Left lung (tissue), 10 donors: ENCODE data around the gene GALNT15. TPM values are rescaled to one million over a fixed set of nuclear protein-coding genes. Genes with fewer than 3 reads are reported as not detected.
A peak's percentile ranks its signal among the peaks of the same experiment; 100 is the strongest.

ENCODE experiments used
- ATAC-seq: fragments of 200-7000 bp; cut with Tn5 transposase; one replicate; pipeline ENCODE4 v1.9.1; 2020; ENCODE audit warnings: moderate library complexity
- DNase-seq, 4 donors: peaks; one replicate each; pipeline ENCODE4 v3.0.0-alpha.2; 2013 to 2020
- H3K27ac ChIP-seq, 2 donors: fragments of 200-600 bp; sonication (generic) in 1 of 2; one replicate each; pipeline versions ENCODE4 v1.5.0 to v1.8.0; 2020 to 2021
- H3K27me3 ChIP-seq, 2 donors: fragments of 200-600 bp; sonication (generic) in 1 of 2; one replicate each; pipeline versions ENCODE4 v1.5.0 to v1.8.0; 2020 to 2021
- H3K36me3 ChIP-seq, 2 donors: fragments of 200-600 bp; sonication (generic) in 1 of 2; one replicate each; pipeline versions ENCODE4 v1.5.0 to v1.8.0; 2020 to 2021
- H3K4me1 ChIP-seq, 2 donors: fragments of 200-600 bp; one replicate each; pipeline ENCODE4 v1.8.0; 2021
- H3K4me3 ChIP-seq, 2 donors: fragments of 200-600 bp; sonication (generic) in 1 of 2; one replicate each; pipeline versions ENCODE4 v1.5.0 to v1.8.0; 2020 to 2021; ENCODE audit warnings: mild to moderate bottlenecking in 1 of 2
- H3K9me3 ChIP-seq, 2 donors: fragments of 200-600 bp; sonication (generic) in 1 of 2; one replicate each; pipeline versions ENCODE4 v1.5.0 to v1.8.0; 2020 to 2021
- CTCF ChIP-seq, 2 donors: fragments of 200-600 bp; sonication (generic) in 1 of 2; IDR thresholded peaks; one replicate each; pipeline versions ENCODE4 v1.5.0 to v1.8.0; 2021; ENCODE audit warnings: antibody characterized with exemption in 2 of 2
- intact Hi-C, 2 donors: fragments of 100-400 bp; cut with DNase I; formaldehyde crosslinking; loops; one replicate each; pipeline versions ENCODE4 v1.11.2 to v1.14.2; 2022
- polyA plus RNA-seq, 6 donors: library from polyadenylated mRNA; unstranded; fragments of 120-200 nt; gene quantifications; one replicate each; pipeline ENCODE4 v1.2.1, GENCODE V29; 2013; ENCODE audit not compliant: insufficient read length in 6 of 6
- total RNA-seq, 2 donors: library from RNA; stranded (reverse); fragmentation: NEBNext Ultra II Directional; extraction: Animal tissue kit (Norgen Biotek cat#: 25700); gene quantifications; one replicate each; pipeline ENCODE4 v1.2.1, GENCODE V29; 2021
- donor health status: DM: no; HTN: yes; CAD: no.
- donor health status: DM: no; HTN: no; CAD: no.

GALNT15 gene
- total and polyA plus RNA-seq, 8 donors, result 0.98 to 4.5 (median 1.9) TPM

DNA sequence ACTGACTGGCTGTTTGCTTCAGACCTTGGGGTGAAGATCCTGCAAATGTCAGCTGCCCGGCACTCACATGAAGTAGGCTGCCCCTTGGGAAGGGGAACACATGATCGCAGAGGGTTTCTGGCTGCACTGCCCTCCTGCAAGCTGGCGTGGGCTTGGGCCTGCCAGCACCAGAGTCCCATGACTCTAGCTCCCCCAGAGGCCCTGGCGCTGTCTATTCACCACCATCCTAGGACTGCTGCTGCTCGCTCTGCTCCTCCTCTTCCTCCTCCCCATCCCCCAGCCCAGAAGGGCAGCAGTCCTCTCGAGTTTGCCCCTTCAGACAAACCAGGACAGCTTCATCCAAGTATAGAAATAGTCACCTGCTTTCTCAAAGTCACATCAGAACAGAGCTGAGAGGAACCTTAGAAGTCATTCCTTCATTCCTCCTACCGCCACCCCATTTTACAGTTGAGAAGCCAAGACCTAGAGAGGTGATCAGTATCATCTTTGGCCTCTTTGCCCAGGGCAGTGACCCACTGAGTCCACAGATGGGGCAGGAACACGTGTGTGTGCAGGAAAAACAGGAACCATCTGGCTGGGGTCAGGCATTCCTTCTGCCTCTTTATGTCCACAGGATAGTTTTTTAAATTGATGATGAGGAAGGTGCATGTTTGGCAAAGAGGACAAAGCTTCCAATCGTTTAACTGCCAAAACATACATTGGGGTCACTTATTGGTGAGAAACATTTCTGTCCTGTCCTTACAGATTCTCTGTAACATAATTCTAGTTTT is 77.0 kb downstream of the GALNT15 start:
- Histone ChIP-seq H3K27me3 (no peaks in the 10 kb centered on the region), H3K4me3 (no peak overlapping the region), H3K9me3 (no peaks in the 10 kb centered on the region), H3K4me1 (peaks cover 4 to 20% of the 10 kb centered on the region in 2 donors), H3K36me3 (peaks cover 0 to 2% of the 10 kb centered on the region in 2 donors), H3K27ac (no peak overlapping the region)
- DNase-seq, result no peak
- TF ChIP-seq CTCF (IDR thresholded peaks at IDR 0.05), result no peak
- intact Hi-C loops, result no loop called here
- no peak for ATAC-seq

- no peak for ATAC-seq
- TF ChIP-seq CTCF (IDR thresholded peaks at IDR 0.05), result no peak
- no peaks in the 10 kb centered on the region for H3K9me3 ChIP-seq
- DNase-seq, result no peak
- peaks cover 4 to 16% of the 10 kb centered on the region in 2 donors for H3K4me1 ChIP-seq
- H3K27me3 ChIP-seq, result no peaks in the 10 kb centered on the region
- peaks cover 0 to 12% of the 10 kb centered on the region in 2 donors for H3K36me3 ChIP-seq
- H3K27ac ChIP-seq, result no peak overlapping the region
- H3K4me3 ChIP-seq, result no peak overlapping the region
- intact Hi-C loops, result no loop called here
These were observed 77.9 kb downstream of the GALNT15 start for GRCh38 chr3:16252243-16252978.

DNA sequence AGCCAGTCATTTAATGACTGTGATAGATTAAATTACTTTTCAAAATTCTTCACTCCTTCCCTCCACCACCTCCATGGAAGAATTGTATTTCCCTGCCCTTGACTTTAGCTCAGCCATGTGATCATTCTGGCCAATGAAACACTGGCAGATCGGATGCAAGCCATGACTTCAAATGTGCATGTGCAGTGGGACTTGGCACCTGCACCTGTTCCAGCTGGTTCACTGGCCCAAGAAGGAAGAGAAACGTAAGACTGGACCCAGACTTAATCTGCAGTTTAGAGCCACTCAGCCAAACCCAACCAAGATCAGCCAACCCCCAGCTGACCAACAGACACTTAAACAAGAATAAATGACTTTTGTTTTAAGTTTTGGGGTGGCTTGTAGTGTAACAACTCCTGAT is 78.5 kb downstream of the GALNT15 start:
- intact Hi-C loops, result no loop called here
- no peak for TF ChIP-seq CTCF (IDR thresholded peaks at IDR 0.05)

GRCh38 chr3:16253601-16254000 is 79.1 kb downstream of the GALNT15 start:
- Histone ChIP-seq H3K4me3 (no peak overlapping the region), H3K36me3 (peaks cover 0 to 16% of the 10 kb centered on the region in 2 donors), H3K27ac (peak overlapping the region in 1 of 2 donors; percentile 61), H3K27me3 (no peaks in the 10 kb centered on the region), H3K4me1 (peaks cover 4 to 12% of the 10 kb centered on the region in 2 donors), H3K9me3 (no peaks in the 10 kb centered on the region)
- peak; percentile 94 for ATAC-seq
- intact Hi-C loops, result no loop called here
- peak in 1 of 4 donors; percentile 78 for DNase-seq
- no peak for TF ChIP-seq CTCF (IDR thresholded peaks at IDR 0.05)

More for the DNA sequence above, 78.5 kb downstream of the GALNT15 start:
- no peak overlapping the region for H3K4me3 ChIP-seq
- no peaks in the 10 kb centered on the region for H3K9me3 ChIP-seq
- ATAC-seq, result no peak
- H3K36me3 ChIP-seq, result peaks cover 0 to 13% of the 10 kb centered on the region in 2 donors
- DNase-seq, result no peak
- peak overlapping the region in 1 of 2 donors; percentile 61 for H3K27ac ChIP-seq
- H3K27me3 ChIP-seq, result no peaks in the 10 kb centered on the region
- H3K4me1 ChIP-seq, result peaks cover 4 to 12% of the 10 kb centered on the region in 2 donors

GRCh38 chr3:16254916-16255315 is 80.4 kb downstream of the GALNT15 start:
- H3K4me3 ChIP-seq, result no peak overlapping the region
- H3K36me3 ChIP-seq, result peaks cover 0 to 29% of the 10 kb centered on the region in 2 donors
- DNase-seq (no peak), ATAC-seq (no peak)
- TF ChIP-seq CTCF (IDR thresholded peaks at IDR 0.05), result no peak
- H3K27ac ChIP-seq, result no peak overlapping the region
- no peaks in the 10 kb centered on the region for H3K9me3 ChIP-seq
- no peaks in the 10 kb centered on the region for H3K27me3 ChIP-seq
- peaks cover 4 to 12% of the 10 kb centered on the region in 2 donors for H3K4me1 ChIP-seq
- intact Hi-C loops, result no loop called here
